Measurements from ENCODE around the gene CIZ1.
A peak's percentile ranks its signal among the peaks of the same experiment; 100 is the strongest.
"Not testable (repeated sequence)": the region's sequence is repeated elsewhere in the genome, so short reads cannot be mapped to it uniquely, and the experiment has no call there.

CIZ1 gene

DNA sequence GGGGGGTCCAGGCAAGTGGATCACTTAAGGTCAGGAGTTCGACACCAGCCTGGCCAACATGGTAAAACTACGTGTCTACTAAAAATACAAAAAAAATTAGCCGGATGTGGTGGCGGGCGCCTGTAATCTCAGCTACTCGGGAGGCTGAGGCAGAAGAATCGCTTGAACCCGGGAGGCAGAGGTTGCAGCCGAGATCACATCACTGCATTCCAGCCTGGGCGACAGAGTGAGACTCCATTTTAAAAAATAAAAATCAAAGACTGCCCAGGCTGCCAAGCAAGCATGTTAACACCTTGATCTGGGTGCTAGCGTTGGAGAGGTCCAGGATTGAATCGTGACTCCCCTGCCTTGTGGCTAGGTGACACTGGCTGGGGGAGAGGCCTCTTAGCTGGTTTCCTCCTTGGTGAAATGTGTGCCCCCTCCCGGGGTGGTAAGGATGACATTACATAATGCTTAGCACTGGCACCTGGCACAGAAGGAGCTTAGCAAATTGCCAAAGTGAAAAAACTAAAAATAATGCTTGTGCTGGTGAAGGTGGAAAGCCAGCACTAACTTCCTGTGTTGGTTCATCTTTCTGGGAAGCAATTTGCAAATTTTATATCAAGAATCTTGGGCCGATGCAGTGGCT, 2.2 kb upstream of the CIZ1 start:
- intact Hi-C loops (cut with DNase I): no loop called here
- peak in 11 of 42 donors; percentile 20 to 78 (median 47) for DNase-seq

DNA sequence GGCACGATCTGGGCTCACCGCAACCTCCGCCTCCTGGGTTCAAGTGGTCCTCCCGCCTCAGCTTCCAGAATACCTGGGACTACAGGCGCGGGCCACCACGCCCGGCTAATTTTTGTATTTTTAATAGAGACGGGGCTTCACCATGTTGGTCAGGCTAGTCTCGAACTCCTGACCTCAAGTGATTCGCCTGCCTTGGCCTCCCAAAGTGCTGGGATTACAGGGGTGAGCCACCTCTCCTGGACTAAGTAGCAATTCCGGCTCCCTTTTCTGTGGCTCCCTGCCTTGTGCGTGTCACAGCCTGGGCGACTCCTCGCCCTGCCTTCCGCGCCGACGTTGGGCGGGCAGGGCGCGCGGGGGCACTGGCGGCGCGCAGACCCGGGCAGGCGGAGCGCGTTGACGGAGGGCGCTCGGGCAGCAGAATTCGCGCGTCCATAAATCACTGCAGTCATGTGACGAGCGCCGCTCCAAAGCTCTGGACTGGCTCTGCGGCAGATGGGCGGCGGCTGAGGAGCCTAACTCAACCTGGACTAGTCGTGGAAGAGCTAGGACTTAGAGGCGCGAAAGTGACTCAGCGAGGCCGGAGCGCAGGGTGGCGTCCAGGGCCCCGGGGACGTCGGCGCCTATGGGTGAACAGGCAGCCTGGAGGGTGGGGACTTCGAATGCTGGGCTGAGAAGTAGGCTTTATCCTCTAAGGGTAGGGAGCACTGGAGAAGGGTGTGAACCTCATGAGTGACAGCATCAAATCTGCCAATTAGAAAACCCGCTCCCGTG, 1.4 kb upstream of the CIZ1 start:
- DNase-seq: peak in 39 of 42 donors; percentile 24 to 88 (median 72)
- intact Hi-C loops (cut with DNase I): no loop called here

DNA sequence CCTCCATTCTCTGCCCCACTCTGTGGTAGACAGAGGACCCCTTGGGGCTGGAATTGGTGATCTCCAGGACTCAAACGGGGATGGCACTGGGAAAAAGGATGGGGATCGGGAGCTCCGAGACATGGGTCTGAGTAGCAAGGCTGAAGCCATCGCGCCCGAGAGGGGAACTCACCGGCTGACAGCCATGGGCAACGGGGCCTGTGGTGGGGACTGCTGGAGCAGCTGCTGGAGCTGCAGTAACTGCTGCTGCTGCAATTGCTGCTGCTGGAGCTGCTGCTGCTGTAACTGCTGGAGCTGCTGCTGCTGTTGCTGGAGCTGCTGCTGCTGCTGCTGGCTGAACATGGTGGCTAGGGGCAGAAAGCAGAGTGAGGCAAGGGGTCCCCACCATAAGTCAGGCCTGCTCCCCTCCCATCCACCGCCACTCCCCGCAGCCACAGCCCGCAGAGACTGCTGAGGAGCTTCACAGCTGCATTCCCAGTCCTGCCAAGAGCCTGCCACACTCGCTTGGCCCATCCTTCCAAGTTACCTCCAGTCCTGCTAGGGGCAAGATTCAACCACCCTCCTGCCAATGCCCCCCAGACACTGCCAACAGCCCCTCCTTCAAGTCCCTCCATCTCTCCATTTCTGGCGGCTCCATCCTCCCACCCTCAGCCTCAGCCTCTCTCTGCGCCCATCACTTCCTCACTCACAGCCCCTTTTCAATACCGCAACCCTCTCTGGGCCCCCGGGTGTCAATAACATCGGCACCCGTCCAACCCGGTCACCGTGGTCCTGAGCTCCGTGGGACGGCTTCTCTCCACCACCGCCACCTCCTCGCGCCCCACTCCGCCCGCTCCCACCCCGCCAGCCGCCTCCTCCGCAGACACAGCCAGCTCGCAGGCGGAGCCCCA, 611 bp downstream of the CIZ1 start:
- intact Hi-C loops (cut with DNase I): no loop called here
- DNase-seq: peak in 32 of 42 donors; percentile 20 to 63 (median 42)

DNA sequence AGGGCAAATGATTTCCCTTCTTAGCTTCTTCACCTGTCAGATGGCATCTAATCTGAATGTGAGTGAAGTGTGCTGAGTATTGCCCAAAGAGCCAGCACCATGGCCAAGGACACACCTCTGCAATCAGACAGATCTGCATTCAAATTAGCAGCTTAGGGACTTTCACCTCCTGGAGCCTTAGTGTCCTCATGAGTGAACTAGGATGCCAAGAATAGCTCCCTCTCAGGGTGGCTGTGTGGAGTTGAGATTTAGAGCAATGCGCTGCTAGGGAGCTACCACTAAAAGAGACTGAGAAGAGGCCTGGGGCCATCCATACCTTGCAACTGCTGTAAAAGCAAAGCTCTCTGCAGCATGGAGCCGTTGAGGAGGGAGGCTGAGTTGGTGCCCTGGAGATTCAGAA, 1.4 kb downstream of the CIZ1 start:
- intact Hi-C loops (cut with DNase I): no loop called here
- DNase-seq: peak in 7 of 42 donors; percentile 17 to 56 (median 34)

DNA sequence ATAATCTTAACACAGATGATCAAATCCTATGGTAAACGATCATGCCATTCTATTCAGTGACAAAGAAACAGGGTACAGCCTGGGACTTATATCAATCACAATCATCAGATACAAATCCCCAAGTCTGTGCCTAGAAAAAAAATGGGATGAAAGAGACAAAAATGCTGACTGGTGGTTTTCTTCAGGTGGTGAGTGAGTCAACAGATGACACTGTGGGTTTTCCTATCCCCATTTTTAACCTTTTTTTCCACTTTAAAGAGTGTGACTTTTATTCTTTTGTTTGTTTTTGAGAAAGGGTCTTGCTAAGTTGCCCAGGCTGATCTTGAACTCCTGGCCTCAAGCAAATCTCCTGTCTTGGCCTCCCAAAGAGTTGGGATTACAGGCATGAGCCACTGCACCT, 3.2 kb downstream of the CIZ1 start:
- intact Hi-C loops (cut with DNase I): no loop called here
- DNase-seq: no peak

DNA sequence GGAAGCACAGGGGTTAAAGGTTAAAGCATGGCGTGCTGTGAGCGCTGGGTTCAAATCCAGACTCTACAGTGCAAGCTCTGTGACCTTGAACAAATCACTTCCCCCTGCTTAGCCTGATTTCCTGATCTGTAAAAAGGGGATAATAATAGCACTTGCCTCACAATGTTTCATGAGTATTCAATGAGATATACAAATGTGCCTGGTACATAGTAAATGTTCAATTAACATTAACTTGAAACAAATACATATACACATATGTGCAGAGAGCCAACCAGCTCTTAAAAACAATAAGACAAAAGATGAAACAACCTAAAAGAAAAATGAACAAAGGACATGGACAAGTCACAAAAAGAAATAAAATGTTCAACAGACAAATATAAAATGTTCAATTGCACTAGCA, 4.0 kb downstream of the CIZ1 start:
- no peak for DNase-seq
- intact Hi-C loops (cut with DNase I): no loop called here

DNA sequence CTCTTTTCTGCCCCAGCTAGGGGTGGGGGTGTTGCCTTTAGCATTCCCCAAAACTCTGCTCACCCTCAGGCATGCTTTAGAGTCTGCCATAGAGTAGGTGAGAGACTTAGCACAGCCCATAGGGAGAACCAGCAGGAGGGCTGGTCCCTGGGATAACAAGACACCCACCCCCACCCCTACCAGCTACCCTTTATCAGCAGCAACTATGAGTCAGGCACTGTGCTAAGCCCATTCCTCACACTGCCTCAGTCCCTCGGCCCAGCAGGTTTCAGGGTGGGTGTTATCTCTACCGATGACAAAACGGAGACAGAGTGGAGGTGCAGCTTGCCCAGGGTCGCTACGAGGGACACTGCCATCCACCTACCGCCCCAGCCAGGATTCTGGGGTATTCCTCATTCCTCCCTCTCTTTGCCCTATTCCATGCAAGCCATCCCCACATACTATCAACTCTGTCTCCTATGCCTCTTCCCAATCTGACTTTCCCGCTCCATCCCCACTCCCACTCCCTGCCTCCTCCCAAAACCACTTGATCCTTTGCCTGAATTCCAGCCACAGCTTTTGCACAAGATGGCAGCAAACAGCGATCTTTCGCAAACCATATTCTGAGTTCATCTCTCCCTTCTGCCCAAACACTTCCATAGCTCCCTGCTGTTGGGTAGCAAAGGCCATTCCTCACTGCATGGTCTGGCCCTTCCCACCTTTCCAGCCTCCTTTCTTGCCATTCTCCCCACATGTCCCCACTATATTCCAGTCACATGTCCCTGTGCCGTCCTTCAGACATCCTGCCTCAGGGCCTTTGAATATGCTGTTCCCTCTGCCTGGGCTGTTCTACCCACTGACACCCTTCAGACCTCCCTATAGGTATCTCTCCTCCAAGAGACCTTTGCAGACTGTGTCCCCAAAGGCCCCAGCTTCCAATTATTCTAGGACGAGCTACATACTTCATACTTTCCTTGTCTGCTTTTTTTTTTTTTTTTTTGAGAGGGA, 5.1 kb downstream of the CIZ1 start:
- intact Hi-C loops (cut with DNase I): no loop called here
- DNase-seq: no peak

DNA sequence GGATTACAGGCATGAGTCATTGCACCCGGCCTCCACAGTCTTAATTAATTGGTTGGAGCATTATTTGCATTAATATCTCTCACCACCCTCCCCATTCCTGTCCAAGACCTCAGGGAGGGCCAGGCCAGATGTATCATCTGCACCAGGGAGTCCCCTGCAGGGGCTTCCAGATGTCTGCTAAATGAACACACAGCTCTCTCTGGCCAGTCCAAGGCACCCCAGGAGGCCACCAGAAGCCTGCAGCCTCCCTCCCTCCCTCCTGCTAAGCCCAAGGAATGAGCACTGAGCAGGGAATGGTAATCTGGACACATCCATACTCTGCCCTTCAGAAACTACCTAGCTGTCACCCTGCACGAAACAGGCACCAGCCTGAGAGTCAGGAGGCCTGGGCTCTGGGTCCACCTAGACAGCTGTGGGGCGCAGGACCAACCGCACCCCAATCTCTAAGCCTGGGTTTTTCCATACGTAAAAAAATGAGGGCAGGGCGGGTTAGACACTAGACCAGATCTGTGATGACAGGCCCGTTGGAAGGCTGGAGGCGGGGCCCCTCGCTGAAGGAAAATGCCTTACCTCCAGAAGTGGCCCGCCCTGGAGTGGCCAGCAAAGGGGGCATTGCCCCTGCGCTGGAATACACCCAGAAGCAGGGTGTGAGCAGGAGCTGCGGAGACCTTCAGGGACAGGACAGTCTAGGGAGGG, 8.3 kb downstream of the CIZ1 start:
- DNase-seq: no peak
- intact Hi-C loops (cut with DNase I): no loop called here

DNA sequence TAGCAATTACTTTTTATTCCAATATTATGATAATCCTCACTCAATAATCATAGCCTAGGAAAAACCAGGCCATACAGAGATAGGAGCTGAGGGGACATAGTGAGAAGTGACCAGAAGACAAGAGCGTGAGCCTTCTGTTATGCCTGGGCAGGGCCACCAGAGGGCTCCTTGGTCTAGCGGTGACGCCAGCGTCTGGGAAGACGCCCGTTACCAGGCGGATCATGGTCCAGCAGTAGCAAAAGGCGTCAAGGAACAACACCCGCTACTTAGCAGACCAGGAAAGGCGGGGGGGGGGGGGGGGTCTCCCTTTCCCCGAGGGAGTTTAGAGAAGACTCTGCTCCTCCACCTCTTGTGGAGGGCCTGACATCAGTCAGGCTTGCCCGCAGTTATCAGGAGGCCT, 9.9 kb downstream of the CIZ1 start:
- intact Hi-C loops (cut with DNase I): not testable (repeated sequence)
- DNase-seq: peak in 36 of 42 donors; percentile 33 to 83 (median 55)

DNA sequence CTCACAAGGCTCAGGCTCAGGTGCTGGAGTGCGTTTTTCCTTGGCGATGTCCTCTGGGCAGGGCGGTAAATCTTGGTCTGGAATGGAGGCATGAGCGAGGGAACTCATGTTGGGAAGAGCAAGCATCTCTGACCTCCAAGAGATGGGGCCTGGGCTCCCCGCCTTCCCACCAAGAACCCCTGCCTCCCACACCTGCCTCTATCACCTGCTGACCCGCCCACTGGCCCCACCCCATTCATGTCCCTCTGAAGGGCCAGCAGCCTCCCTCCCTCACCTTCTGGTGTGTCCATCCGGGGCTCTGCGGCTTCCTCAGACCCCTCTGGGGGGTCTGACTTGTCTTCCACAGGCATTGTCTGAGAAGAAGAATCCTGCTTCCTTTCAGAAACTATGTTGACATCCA, 10.9 kb downstream of the CIZ1 start:
- intact Hi-C loops (cut with DNase I): no loop called here
- DNase-seq: no peak

DNA sequence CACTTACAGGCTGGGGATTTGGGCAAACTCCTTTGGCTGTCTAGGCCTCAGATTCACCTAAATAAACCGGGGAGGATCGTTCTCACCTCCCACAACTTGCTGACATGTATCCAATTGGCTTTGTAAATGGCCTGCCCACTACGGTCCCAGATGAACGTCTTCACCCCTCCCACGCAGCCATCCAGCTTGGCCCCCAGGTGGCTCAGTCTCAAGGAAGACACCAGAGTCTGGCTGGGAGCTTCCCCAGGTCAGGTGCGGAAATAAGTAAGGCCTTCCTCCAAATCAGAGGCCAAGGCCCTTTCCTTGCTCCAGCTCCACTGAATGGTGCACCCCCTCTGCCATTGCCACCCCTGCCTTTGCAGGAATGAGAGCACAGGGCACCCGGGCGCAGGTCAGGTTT, 11.4 kb downstream of the CIZ1 start:
- DNase-seq: no peak
- intact Hi-C loops (cut with DNase I): no loop called here

DNA sequence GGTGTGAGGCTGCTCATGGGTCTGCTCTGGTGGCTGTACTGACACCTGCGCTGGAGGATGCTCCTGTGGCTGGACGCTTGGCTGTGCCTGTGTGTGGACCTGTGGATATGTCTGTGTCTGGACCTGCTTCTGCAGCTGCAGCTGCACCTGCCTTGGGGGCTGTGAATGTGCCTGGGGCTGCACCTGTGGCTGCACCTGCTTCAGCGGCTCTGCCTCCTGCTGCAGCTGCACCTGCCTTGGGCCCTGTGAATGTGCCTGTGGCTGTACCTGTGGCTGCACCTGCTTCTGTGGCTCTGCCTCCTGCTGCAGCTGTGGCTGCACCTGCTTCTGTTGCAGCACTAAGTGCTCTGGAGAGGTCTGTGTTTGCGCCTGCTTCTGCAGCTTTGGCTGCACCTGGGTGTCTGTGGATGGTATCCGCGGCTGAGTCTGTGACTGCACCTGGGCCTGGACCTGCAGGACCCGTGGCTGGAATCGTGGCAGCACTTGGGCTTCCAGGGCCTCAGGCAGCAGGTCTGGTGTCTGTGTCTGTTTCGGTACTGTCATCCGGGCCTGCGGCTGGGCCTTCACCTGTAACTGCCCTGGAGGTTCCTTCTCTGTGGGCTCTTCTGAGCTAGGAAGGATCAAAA, 12.5 kb downstream of the CIZ1 start:
- DNase-seq: no peak
- intact Hi-C loops (cut with DNase I): no loop called here

DNA sequence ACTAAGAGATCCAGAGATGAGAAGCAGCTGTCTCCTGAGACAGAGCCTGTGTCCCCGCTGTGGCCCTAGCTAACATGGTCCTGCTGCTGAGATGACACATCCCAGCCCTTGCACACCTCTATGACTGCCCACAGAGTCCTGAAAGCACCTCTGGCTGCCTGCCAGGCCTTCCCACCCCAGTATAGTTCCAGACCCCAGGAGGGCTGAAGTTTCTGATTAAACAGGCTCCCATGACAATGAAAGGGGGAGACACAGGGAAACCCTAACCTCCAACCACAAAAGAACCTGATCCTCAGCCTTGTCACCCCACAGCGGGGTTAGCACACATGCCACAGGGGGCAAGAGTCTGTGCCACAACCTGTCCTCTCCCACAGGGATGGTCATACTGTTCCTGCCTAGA, 15.6 kb downstream of the CIZ1 start:
- intact Hi-C loops (cut with DNase I): no loop called here
- no peak for DNase-seq

DNA sequence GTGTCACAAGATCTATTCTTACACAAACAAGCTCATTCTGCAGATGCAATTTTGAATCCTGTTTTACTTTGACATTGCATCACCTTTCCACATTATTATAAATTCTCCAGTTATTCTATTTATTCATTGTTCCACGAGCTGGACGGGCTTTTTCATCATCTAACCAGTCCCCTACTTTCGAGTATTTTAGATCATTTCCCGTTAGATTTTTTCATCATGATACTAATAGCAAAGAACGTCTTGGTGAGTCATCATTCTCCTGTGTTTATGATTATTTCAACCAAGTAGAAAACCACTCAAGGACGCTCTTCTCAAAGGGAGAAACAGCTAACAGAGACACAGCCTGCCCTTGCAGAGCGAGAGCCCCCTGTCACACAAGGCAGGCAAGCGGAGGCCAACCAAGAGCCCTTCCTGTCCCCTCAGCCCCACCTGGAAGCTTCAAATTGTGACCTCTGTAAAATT, 16.2 kb downstream of the CIZ1 start:
- DNase-seq: no peak
- intact Hi-C loops (cut with DNase I): no loop called here

DNA sequence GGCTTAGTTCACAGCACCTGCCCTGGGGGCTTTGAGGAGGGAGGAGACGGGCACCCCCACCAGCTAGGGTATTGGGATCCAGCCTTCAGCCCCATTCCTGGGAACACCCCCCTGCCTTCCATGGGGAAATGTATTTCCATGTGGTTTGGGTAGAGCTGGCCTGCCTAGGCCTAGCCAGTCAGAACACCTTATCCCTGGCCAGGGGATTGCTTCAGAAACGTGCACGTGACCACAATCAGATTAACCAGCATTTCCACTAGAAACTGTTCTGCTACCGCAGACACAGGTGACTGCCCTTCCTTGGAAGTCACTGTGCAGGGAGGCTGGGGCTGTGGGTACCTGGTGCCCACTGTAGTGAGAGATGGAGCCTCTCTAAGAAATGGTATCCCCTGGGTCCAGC, 17.3 kb downstream of the CIZ1 start:
- DNase-seq: no peak
- intact Hi-C loops (cut with DNase I): no loop called here

DNA sequence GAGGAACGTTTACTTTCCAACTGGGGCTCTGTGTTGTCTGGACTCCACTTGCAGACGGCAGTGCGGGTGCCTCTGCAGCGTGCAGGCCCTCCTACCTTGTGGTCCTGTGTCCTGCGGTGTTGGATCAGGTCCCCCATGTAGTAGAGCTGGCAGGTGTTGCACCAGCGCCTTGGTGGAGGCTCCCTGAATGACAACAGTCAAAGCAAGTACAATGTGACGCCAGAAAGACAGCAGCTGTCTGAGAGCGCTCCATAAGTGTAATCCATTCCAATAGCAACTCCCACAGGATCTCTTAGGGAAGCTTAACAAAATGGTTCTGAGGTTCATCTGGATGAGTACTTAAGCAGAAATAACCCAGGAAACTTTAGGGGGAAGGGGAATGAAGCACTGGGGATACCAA, 21.4 kb downstream of the CIZ1 start:
- intact Hi-C loops (cut with DNase I): no loop called here
- peak in 30 of 42 donors; percentile 12 to 83 (median 46) for DNase-seq

DNA sequence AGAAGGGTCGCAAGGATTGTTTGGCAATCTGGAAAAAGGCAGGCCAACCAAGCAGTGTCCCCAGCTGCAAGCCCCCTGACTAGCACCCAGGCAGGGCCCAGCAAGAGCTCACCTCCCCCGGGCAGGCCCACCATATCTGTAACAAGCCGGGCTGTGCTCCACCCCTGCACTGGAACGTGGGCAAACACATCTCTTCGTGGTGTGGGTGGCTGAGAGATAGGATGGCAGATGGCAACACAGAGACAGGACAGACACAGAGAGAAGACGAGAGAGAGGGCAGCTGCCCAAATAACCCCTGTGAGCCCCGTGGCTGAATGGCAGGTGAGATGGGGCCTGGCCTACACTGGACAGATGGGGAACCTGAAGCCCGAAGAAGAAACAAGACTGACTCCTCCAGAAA, 21.9 kb downstream of the CIZ1 start:
- DNase-seq: peak in 21 of 42 donors; percentile 7 to 74 (median 35)
- intact Hi-C loops (cut with DNase I): no loop called here
